WTC11 (cell line): ENCODE measurements around the gene BBOF1. TPM values are rescaled to one million over a fixed set of nuclear protein-coding genes. Genes with fewer than 3 reads are reported as not detected.
A peak's percentile ranks its signal among the peaks of the same experiment; 100 is the strongest.

Experiments used
- AR ChIP-seq: fragments of 250-450 bp; sonication (Bioruptor Pico); IDR thresholded peaks from 2 replicates; pipeline ENCODE4 v1.9.0; 2021; ENCODE audit warnings: mild to moderate bottlenecking
- ATF3 ChIP-seq: sonication (generic); formaldehyde crosslinking; conservative IDR thresholded peaks from 2 replicates; pipeline ENCODE4 v1.8.1; 2022; ENCODE audit warnings: mild to moderate bottlenecking, missing genetic modification reagents
- CBFB ChIP-seq: sonication (generic); formaldehyde crosslinking; IDR thresholded peaks from 2 replicates; pipeline ENCODE4 v1.8.1; 2022; ENCODE audit warnings: mild to moderate bottlenecking, low read depth, missing genetic modification reagents
- CREB1 ChIP-seq: sonication (generic); formaldehyde crosslinking; IDR thresholded peaks from 2 replicates; pipeline ENCODE4 v1.8.0; 2023; ENCODE audit warnings: mild to moderate bottlenecking, missing genetic modification reagents
- CREM ChIP-seq: sonication (generic); formaldehyde crosslinking; IDR thresholded peaks from 2 replicates; pipeline ENCODE4 v1.8.1; 2022; ENCODE audit warnings: mild to moderate bottlenecking, missing genetic modification reagents, moderate library complexity
- CTCF ChIP-seq: fragments of 200-600 bp; IDR thresholded peaks from 2 replicates; pipeline ENCODE4 v1.8.0; 2022; ENCODE audit warnings: antibody characterized with exemption
- E2F5 ChIP-seq: sonication (generic); formaldehyde crosslinking; IDR thresholded peaks from 2 replicates; pipeline ENCODE4 v1.8.1; 2022; ENCODE audit warnings: mild to moderate bottlenecking, moderate library complexity, missing genetic modification reagents
- FOXJ3 ChIP-seq: sonication (generic); formaldehyde crosslinking; IDR thresholded peaks from 2 replicates; pipeline ENCODE4 v1.9.0; 2021; ENCODE audit warnings: missing genetic modification reagents, mild to moderate bottlenecking, borderline replicate concordance
- IRF1 ChIP-seq: sonication (generic); formaldehyde crosslinking; IDR thresholded peaks from 2 replicates; pipeline ENCODE4 v1.8.0; 2023; ENCODE audit warnings: missing genetic modification reagents
- NFE2L1 ChIP-seq: sonication (generic); formaldehyde crosslinking; IDR thresholded peaks from 2 replicates; pipeline ENCODE4 v1.8.1; 2023; ENCODE audit warnings: missing genetic modification reagents
- NR3C1 ChIP-seq: sonication (generic); formaldehyde crosslinking; conservative IDR thresholded peaks from 2 replicates; pipeline ENCODE4 v1.8.1; 2023; ENCODE audit warnings: low read depth, mild to moderate bottlenecking, missing genetic modification reagents
- RORB ChIP-seq: fragments of 250-450 bp; sonication (Bioruptor Pico); IDR thresholded peaks from 2 replicates; pipeline ENCODE4 v1.9.0; 2021; ENCODE audit warnings: mild to moderate bottlenecking
- TEAD4 ChIP-seq: sonication (generic); formaldehyde crosslinking; IDR thresholded peaks from 2 replicates; pipeline ENCODE4 v1.8.0; 2022; ENCODE audit warnings: mild to moderate bottlenecking, missing genetic modification reagents
- USF1 ChIP-seq: sonication (generic); formaldehyde crosslinking; IDR thresholded peaks from 2 replicates; pipeline ENCODE4 v1.8.0; 2022; ENCODE audit warnings: mild to moderate bottlenecking, missing genetic modification reagents
- ZBTB43 ChIP-seq: sonication (generic); formaldehyde crosslinking; IDR thresholded peaks from 2 replicates; pipeline ENCODE4 v1.8.1; 2023; ENCODE audit warnings: mild to moderate bottlenecking, missing genetic modification reagents
- ZMAT4 ChIP-seq: fragments of 250-450 bp; sonication (Bioruptor Pico); IDR thresholded peaks from 2 replicates; pipeline ENCODE4 v1.9.0; 2021; ENCODE audit warnings: mild to moderate bottlenecking
- ZNF317 ChIP-seq: sonication (generic); formaldehyde crosslinking; IDR thresholded peaks from 2 replicates; pipeline ENCODE4 v1.8.1; 2023; ENCODE audit warnings: low read depth, mild to moderate bottlenecking, moderate library complexity, missing genetic modification reagents, borderline replicate concordance
- total RNA-seq: library from RNA; stranded (reverse); gene quantifications from 3 replicates; pipeline ENCODE4 v1.2.3, GENCODE V29; 2021

The BBOF1 gene
- total RNA-seq, 1 experiment from 2014 or later = 0.98 TPM

GRCh38 chr14:74018586-74019407 is at the start of gene BBOF1, which contains the start of gene ENTPD5 (continued):
- TF ChIP-seq ZBTB43 (CRISPR knock-in tag) (0 out of 2 replicates have a peak, but pooled peaks have one; percentile 26), IRF1 (CRISPR knock-in tag) (no peak), E2F5 (CRISPR knock-in tag) (0 out of 2 replicates have a peak, but pooled peaks have one; percentile 37), NFE2L1 (CRISPR knock-in tag) (no peak), NR3C1 (CRISPR knock-in tag) (0 out of 2 replicates have a peak, but pooled peaks have one; percentile 67), TEAD4 (CRISPR knock-in tag) (no peak), ZNF317 (CRISPR knock-in tag) (0 out of 2 replicates have a peak, but pooled peaks have one; percentile 11), USF1 (CRISPR knock-in tag) (no peak), CREM (CRISPR knock-in tag) (peak; percentile 91), CTCF (no peak), RORB (CRISPR knock-in tag) (no peak), CBFB (CRISPR knock-in tag) (no peak), ZMAT4 (CRISPR knock-in tag) (no peak), CREB1 (CRISPR knock-in tag) (no peak), FOXJ3 (CRISPR knock-in tag) (no peak), AR (CRISPR knock-in tag) (no peak), ATF3 (no peak)
